Endothelial cell of umbilical vein (primary cell): Measurements from ENCODE around the gene CCDC15.

Experiments used
- EZH2 ChIP-seq: IDR thresholded peaks from 2 replicates; pipeline ENCODE4 v1.6.1; 2012; ENCODE audit warnings: borderline replicate concordance, low read depth, mild to moderate bottlenecking, moderate library complexity, low read length, inconsistent platforms; ENCODE audit not compliant: severe bottlenecking
- FOS ChIP-seq: IDR thresholded peaks from 2 replicates; pipeline ENCODE4 v1.6.1; 2011; ENCODE audit warnings: mild to moderate bottlenecking, low read length, moderate library complexity, borderline replicate concordance; ENCODE audit not compliant: insufficient read depth
- JUN ChIP-seq: IDR thresholded peaks from 2 replicates; pipeline ENCODE4 v1.6.1; 2011; ENCODE audit warnings: borderline replicate concordance, low read depth; ENCODE audit not compliant: insufficient read length, insufficient read depth
- MYC ChIP-seq: IDR thresholded peaks from one replicate; pipeline ENCODE4 v1.6.1; 2011; ENCODE audit warnings: mild to moderate bottlenecking, low read depth, low read length
- POLR2A ChIP-seq: IDR thresholded peaks from 2 replicates; pipeline ENCODE4 v1.6.1; 2012; ENCODE audit warnings: low read depth, mild to moderate bottlenecking, control low read depth, low read length
- POLR2AphosphoS5 ChIP-seq: IDR thresholded peaks from 2 replicates; pipeline ENCODE4 v1.6.1; 2012; ENCODE audit warnings: low read depth, mild to moderate bottlenecking, control low read depth, low read length, moderate library complexity; ENCODE audit not compliant: insufficient read depth
- TF ChIP-seq, protein P1 (sequence below), 2 donors: IDR thresholded peaks; 1 replicate in 1 of 2; 2 replicates in 1 of 2; pipeline ENCODE4 v1.5.1; 2011; ENCODE audit warnings: low read length in 2 of 2, mild to moderate bottlenecking in 2 of 2, moderate library complexity in 2 of 2, control low read depth in 1 of 2, inconsistent platforms in 1 of 2, low read depth in 1 of 2; ENCODE audit not compliant: insufficient read depth in 1 of 2; ENCODE audit errors: extremely low read depth in 1 of 2
- TF ChIP-seq, protein P2 (sequence below): IDR thresholded peaks from 2 replicates; pipeline ENCODE4 v1.6.1; 2011; ENCODE audit not compliant: insufficient read depth, insufficient read length

- TF ChIP-seq, protein P1, sequence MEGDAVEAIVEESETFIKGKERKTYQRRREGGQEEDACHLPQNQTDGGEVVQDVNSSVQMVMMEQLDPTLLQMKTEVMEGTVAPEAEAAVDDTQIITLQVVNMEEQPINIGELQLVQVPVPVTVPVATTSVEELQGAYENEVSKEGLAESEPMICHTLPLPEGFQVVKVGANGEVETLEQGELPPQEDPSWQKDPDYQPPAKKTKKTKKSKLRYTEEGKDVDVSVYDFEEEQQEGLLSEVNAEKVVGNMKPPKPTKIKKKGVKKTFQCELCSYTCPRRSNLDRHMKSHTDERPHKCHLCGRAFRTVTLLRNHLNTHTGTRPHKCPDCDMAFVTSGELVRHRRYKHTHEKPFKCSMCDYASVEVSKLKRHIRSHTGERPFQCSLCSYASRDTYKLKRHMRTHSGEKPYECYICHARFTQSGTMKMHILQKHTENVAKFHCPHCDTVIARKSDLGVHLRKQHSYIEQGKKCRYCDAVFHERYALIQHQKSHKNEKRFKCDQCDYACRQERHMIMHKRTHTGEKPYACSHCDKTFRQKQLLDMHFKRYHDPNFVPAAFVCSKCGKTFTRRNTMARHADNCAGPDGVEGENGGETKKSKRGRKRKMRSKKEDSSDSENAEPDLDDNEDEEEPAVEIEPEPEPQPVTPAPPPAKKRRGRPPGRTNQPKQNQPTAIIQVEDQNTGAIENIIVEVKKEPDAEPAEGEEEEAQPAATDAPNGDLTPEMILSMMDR (IDR thresholded peaks at IDR 0.05; ENCODE audit: extremely low read depth in 1 of 2, insufficient read depth in 1 of 2, low read depth in 1 of 2, low read length in 2 of 2): peak; percentile 7 to 12
- TF ChIP-seq, protein P2, sequence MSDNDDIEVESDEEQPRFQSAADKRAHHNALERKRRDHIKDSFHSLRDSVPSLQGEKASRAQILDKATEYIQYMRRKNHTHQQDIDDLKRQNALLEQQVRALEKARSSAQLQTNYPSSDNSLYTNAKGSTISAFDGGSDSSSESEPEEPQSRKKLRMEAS: no peak
- TF ChIP-seq POLR2A: no peak
- no peak for TF ChIP-seq EZH2
- no peak for TF ChIP-seq JUN
- no peak for TF ChIP-seq MYC
- no peak for TF ChIP-seq FOS
- peak; percentile 45 for TF ChIP-seq POLR2AphosphoS5
Measured at GRCh38 chr11:125062931-125063428, 109.0 kb downstream of the CCDC15 start, which contains the start of gene SLC37A2.
